Measurements from ENCODE around the gene POLE.
"Not testable (repeated sequence)": the region's sequence is repeated elsewhere in the genome, so short reads cannot be mapped to it uniquely, and the experiment has no call there.

Gene POLE

DNA sequence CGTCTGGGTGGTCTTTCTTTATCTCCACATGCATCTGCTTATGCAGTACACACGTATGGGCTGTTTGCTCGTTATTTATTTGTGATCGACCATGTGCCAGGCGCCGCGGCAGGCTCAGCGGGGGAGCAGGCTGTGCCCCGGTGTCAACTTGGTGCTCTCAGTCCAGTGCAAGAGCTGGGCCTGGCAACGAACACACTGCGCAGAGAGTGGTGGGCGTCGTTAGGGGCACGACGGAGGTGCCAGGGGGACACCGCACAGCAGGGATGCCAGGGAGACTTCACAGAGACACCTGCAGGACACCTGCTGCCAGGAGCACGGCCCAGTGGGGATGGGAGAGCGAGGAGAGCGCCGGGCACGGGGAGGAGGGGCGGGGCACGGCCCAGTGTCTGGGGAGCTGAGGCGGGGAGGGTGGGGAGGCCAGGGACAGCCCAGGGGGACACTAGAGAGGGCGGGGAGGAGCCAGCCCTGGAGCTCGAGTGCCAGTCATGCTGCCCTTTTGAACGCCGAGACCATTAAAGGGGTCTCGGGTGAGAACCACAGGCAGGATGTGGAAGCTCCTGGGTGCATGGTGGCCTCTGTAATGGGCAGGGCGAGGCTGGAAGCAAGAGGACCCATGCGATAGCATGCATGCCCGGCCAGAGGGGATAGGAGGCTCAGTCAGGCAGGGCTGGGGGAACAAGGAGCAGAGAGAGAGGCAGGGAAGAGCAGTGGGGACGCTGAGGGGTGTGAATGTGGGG lies 76.1 kb downstream of the POLE start:
- no peak for DNase-seq

DNA sequence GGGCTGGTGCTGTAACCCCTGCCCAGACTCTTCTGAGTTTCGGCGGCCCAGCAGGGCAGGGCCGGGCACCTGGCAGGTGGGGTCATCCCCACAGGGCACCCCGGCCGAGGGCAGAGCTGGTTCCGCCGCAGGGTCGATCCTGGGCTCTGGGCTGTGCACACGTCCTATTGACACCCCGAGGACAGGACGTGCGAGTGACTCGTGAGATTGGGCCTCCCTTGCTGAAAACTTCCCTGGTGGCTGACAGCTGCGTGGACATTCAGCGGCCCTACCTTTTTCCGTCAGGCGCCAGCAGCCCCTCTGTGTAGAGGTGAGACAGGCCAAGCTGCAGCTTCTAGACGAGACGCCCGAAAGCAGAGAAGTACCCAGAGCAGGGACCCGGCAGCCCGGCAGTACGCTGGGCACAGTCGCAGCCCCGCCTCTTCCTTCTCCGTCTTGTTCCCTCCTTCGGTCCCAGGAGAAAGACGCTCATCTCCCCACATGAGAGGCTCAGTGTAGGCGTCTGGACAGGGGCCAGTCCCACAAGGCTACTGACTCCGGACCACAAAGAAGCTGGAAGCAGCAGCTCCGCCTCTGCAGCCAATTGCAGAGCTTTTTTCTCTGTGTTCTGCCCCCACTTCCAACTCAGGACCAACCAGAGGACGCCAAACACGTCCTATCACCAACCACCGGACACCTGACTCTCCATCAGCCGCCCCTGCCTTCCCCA lies 76.9 kb downstream of the POLE start, which contains the start of gene LRCOL1:
TSS of gene LRCOL1 (minus strand) at position 532 of the 709 bp plus-strand sequence. CDS start 4,331 bp downstream, outside the sequence.
- no peak for DNase-seq

DNA sequence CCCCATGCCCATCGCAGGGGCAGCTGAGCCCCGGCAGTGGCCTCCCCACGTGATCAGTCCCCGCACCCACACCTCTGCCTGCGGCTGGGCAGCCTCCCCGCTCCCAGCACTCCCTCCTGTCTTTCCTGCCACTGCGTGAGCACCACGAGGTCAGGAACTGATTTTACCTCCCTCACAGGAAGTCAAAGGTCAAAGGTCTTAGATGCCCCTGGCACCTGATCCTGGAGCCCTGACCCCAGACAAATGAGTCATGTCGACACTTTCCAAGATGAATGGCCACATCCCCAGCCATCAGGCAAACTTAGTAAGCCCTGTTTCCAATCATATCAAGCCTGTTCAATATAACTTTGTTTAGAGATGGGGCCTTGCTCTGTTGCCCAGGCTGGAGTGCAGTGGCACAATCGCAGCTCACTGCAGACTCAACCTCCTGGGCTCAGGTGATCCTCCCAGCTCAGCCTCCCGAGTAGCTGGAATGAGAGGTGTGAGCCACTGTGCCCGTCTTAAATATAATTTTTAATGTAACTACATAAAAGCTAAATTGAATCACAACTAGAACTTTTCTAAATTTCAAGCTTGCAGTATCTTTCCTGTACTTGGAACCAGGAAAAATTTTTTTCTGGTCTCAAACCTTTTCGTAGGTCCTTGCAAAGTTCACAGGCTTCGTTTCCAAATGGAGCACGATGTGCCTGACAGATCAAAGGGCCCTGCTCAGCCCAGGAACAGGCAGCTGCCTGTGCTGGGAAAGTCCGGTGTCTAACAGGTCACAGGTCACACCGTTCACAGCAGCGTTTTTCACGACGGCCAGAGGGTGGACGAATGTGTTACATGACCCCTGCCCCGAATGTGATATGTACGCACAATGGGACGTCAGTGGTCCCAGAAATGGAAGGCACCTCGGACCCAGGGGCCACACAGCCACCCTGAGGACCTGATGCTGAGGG lies 78.6 kb downstream of the POLE start:
- DNase-seq, result no peak

DNA sequence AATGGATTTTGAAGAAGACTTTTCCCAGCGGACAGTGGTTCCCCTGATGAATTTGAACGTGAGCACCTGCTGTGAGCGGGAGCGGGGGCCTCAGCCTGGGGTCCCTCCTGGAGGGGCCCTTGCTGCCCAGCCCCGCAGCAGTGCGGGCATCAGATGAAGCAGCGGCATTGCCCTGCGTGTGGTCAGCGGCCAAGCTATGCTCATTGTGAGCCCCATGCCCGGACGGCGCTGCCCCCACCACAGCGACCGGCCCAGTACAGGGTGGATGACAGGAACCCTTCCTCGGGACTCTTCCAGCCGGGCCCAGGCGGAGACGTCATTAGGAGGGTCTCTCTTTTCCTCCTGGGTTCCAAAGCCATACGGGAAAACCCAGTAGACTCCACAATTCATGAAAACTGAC lies 80.2 kb downstream of the POLE start:
- no peak for DNase-seq

DNA sequence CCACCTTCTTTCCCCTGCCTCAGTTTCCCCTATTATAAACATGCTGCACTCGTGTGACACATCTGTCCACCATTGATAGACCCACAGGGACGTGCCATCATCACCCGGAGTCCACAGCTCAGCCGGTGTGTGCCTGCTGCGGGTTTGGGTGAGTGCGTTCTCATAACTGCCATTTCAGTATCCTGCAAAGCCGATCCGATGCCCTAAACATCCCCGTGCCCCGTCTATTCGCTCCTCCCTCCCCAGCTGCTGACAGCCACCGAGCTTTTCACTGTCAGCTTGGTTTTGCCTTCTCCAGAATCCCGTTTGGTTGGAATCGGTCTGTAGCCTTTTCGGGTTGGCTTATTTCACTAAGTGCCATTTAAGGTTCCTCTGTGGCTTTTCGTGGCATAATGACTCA lies 80.7 kb downstream of the POLE start:
- no peak for DNase-seq

DNA sequence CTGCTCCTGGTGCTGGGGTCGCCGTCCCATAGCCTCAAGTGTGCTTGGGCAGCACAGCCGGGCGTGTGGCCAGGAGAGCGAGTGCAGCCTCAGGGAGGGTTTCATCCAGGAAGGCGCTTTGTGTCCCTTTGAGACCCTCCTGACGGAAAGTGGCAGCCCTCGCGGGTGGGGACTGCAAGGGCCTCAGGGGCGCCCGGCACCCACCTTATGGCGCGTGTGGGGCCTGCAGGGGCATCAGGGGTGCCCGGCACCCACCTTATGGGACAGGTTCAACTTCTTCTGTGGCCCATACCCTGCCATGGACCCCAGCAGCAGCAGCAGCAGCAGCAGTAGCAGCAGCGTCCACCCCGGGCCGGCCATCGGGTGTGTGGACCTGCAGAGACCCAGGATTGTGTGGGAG lies 81.2 kb downstream of the POLE start:
- no peak for DNase-seq

DNA sequence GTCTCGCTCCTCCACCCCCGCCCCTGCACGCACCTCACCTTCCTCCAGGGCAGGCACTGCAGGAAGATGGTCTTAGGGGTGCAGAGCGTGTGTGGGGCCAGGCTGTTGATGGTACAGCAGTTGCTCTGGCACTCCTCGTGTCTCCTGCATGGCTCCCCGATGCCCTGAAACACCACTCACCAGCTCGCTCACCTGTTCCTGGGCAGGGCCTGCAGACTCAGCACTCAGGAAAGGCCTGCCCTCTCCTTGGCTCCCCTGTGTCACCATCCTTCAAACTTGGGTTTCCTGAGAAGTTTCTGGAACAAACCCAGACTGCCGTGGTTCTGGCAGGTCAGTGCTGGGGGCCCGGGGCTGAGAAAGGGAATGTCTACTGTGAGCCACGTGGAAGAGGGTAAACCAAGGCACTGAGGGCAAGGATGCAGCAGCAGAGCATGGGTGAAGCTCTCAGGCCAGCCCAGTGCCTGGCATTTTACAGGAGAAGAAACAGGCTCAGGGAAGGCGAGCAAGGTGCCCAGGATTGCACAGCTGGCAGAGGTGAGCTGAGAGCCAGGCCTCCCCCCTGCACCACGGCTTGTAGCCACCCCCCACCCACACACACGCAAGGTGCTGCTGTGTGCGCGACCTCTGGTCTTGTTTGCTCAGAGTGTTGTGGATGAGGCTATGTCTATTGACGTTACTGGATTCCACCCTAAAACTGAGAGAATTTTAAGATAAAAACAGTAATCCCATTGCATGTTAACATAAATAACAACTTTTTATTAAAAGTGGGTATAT lies 82.3 kb downstream of the POLE start:
- DNase-seq, result no peak

DNA sequence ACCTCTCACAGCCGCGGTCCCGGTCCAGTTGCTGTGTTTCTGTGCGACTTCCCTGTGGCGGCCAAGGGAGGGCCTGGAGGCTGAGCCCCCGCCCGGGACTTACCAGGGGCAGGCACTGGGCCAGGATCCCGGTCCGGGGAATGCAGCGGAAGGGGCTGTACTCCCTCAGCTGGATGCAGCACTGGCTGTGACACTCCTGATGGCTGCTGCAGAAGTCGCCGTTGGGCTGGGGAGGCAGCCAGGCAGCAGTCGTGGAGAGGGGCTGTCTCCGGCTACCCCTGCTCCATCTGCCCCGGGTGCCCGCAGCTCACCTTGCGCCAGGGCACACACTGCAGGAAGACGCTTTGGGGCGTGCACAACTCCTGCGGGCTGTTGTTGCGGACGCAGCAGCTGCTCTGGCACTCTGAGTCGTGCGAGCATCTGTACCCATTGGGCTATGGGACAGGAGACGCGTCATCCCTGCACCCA lies 83.0 kb downstream of the POLE start:
- DNase-seq, result no peak

DNA sequence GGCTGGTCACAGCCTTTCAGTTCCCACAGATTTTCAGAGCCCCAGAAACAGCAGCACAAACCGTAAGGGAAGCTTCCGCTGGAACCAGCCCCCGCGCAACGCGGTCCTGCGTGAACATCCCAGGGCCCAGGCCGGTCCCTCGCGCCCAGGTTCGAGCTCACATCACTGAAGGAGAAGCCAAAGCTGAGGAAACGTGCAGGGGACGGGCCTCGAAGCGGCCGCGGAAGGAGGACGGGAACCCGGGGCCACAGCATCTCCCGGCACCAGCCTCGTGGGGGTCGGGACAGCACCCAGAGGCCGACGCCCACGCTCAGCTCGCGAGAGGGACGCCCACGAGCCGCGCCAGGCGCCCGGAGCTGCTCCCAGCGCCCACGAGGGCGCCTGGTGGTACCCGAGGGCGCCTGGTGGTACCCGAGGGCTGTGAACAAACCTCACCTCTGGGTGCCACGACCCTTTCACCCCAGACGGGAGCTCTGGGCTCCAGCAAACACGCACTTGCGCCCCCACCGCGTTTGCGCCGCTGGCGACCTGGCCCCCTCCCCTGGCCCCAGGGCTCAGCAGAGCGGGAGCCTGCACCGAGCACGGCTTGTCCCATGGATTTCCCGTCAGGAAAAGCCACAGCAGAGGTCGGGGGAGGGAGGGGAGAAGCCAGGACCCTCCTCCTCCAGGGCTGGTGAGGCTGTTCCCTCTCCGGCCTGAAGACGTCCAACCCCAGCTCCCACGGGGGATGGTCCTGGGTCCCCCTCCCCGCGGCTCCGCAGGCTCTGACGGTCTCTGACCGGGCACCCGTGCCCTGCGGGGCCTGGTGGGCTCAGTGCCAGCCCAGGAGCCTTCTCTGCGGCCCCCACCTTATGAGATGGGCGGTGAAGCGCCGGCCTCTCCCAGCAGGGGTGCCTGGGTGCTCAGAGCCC lies 83.6 kb downstream of the POLE start:
- no peak for DNase-seq

DNA sequence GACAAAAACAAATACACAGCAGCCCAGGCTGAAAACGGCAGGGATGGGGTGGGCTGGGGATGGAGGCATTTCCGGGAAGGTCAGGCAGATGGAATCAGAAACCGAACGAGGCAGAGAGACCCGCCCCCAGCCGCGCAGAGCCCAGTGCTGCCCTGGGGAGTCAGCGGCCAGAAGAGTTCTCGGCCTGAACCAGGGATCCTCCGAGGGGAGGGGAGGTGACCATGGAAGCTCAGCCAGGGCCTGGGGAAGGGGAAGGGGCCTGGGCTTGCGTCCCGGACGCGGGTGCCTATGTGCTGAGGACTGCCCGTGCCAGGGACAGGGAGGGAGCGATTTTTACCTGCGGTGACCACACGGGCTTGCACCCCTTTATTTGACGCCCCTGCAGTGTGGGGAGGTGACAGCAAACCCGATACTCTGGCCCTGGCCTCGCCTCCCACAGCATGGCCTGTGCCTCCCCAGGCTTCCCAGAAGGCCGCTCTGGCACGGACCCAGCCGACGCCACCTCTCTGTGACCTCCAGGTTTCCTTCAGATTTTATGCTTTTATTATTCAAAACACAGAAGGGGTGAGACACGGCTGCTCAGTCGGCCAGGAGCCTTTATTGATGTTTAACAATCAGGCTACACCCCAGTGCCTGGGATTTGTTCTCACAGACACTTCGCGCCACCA lies 84.4 kb downstream of the POLE start:
- DNase-seq, result no peak

DNA sequence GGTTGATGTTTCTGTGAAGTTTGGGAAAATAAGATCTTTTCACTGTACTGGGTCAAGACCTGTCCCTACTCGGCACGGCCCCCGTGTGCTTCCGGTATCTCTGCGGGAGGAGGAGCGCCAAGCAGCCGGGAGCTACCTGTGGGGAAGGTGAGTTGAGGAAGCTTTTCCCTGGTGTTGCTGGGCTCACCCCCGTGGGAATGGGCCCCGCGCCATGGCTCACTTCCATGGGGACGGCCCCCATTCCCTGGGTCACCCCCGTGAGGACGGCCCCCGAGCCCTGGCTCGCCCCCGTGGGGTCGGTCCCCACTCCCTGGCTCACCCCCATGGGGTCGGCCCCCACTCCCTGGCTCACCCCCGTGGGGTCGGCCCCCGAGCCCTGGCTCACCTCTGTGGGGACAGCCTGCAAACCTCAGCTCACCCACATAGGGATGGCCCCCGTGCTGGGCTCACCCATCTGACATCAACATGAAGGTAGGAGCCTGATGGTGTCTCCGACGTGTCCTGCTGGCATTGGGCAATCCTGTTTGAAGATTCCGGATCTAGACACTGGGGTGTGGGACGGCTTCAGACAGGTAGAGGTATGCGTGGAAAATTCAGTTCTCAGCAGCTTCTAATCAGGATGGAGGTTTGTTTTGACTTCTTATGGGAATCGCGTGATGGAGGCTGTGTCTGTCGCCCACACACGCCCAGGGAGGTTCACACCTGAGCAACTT lies 85.8 kb downstream of the POLE start:
- DNase-seq, result no peak

DNA sequence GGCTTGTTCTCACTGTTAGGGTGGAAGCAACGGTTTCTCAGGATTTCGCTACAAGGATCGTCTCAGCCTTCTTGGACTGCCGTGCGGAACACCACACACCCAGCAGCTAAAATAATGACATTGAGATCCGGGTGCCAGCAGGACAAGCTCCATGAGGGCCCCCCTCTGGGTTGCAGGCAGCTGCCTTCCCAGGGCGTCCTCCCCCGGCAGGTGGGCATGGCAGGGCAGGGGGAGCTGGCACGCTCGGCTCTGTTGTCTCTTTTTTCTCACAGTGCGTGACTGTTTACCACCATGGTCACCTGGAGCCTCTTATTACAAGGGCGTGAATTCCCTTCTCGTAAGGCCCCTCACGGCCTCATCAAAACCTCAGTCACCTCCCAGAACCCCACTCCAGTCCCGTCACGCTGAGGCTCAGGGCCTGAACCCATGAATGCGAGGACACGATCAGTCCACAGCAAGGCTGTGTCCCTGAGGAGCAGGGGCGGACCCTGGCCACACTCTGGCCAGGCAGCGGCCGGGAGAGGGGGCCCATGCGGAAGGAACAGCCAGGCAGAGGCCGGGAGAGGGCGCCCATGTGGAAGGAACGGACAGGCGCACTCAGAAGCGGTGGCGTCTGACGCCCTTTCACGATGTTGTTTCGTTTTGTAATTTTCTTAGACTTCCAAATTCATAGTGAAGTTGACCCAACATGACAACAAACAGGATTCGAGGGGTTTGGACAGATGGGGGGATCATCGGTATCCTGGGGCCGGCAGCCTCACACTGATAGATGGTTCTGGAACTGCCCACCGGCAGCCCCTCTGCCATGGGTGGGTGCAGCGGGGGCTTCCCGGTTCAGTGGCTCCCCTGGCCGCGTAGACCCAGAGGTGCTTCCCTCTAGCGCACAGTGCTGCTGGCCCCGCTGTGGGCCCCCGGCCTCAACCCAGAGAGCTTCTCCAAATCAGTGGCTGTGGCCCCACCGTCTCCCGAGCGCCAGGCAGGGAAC lies 86.8 kb downstream of the POLE start:
- peak; percentile 83 for DNase-seq

DNA sequence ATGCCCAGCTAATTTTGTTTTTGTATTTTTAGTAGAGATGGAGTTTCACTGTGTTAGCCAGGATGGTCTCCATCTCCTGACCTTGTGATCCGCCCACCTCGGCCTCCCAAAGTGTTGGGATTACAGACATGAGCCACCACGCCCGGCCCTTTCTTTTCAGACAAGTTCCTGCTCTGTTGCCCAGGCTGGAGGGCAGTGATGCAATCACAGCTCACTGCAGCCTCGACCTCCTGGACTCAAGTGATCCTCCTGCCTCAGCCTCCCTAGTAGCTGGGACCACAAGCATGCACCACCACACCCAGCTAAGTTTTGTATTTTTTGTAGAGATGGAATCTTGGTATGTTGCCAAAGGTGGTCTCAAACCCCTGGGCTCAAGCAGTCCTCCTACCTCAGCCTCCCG lies 87.6 kb downstream of the POLE start:
- DNase-seq, result not testable (repeated sequence)

DNA sequence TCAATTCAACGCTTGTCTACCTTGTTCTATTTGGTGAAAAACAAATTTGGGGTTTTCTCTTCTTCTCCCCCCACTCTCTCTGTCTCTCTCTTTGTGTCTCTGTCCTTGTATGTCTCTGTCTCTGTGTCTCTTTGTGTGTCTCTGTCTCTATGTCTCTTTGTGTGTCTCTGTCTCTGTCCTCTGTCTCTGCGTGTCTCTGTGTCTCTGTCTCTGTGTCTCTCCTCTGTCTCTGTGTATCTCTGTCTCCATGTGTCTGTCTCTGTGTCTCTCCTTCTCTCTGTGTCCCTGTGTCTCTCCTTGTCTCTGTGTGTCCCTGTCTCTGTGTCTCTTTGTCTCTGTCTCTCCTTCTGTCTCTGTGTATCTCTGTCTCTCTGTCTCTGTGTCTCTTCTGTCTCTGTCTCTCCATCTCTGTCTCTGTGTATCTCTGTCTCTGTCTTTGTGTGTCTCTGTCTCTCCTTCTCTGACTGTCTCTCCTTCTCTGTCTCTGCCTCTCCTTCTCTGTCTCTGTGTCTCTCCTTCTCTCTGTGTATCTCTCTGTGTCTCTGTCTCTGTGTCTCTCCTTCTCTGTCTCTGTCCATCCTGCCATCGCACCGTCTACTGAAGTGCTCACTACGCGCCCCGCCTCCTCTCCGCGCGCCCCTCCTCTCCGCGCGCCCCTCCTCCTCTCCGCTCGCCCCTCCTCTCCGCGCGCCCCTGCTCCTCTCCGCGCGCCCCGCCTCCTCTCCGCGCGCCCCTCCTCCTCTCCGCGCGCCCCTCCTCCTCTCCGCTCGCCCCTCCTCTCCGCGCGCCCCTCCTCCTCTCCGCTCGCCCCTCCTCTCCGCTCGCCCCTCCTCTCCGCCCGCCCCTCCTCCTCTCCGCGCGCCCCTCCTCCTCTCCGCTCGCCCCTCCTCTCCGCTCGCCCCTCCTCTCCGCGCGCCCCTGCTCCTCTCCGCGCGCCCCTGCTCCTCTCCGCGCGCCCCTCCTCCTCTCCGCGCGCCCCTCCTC lies 89.5 kb downstream of the POLE start:
- DNase-seq, result peak; percentile 31

DNA sequence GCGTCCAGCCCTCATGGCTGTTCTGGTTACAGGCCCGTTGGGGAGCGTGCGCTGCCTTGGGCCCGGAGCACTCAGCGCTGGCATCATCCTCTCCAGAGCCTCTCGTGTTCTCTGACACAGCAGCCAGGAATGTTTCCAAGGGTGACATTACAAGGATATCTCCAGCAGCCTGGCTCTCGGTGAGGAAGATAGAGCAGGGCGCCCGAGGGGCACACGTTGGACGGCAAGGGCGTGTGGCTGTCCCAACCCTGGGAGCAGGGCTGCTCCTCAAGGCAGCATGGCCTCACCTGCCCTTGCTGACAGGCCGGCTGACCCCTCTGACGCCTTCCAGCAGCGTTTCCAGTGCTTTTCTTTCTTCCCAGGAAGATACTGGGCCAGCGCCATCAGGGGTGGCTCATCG lies 91.1 kb downstream of the POLE start:
- no peak for DNase-seq

DNA sequence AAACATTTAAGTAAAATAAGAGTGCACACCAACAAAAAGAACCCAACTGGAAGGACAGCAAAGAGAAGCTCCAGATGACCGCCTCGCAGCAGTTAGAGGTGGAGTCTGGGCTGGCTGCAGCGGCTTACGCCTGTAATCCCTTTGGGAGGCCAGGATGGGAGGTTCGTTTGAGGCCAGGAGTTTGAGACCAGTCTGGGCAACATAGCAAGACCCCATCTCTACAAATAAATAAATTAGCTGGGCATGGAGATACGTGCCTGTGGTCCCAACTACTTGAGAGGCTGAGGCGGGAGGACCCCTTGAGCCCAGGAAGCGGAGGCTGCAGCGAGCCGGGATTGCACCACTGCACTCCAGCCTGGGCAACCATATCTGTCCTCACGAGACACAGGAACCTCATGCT lies 92.0 kb downstream of the POLE start:
- DNase-seq, result no peak

DNA sequence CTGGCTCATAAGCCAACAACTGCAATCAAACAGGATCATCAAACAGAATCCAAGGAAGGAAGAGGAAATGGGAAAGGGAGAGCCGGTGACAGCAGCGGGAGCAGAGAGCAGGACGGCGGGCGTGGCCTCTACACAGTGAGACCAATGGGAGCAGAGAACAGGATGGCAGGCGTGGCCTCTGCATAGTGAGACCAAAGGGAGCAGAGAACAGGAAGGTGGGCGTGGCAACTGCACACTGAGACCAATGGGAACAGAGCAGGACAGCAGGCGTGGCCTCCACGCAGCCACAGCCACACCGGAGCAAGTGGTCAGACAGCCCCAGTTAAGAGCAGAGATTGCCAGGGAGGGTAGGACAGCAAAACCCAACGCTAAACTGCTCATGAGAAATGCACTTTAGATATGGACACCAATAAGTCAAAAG lies 93.2 kb downstream of the POLE start:
- peak; percentile 99 for DNase-seq
